AG09319 (cell line): ENCODE results near the gene ZRSR2.

ENCODE experiments used
- DNase-seq: peaks from one replicate; pipeline ENCODE4 v3.0.0-alpha.2; 2010; ENCODE audit warnings: low read depth; ENCODE audit errors: extremely low read depth
- CTCF ChIP-seq: IDR thresholded peaks from 2 replicates; pipeline ENCODE4 v1.5.1; 2011; ENCODE audit warnings: low read depth, mild to moderate bottlenecking, inconsistent platforms, low read length, moderate library complexity

ZRSR2 gene

GRCh38 chrX:15812192-15812938 lies 22.1 kb downstream of the ZRSR2 start:
- TF ChIP-seq CTCF = no peak
- DNase-seq = no peak

GRCh38 chrX:15813416-15813815 lies 23.1 kb downstream of the ZRSR2 start:
- no peak for DNase-seq
- TF ChIP-seq CTCF = no peak

- no peak for TF ChIP-seq CTCF
- DNase-seq = no peak
Observed at GRCh38 chrX:15814771-15815365, 24.6 kb downstream of the ZRSR2 start.

GRCh38 chrX:15815779-15816437 lies 25.6 kb downstream of the ZRSR2 start:
- peak; percentile 34 for TF ChIP-seq CTCF
- no peak for DNase-seq

GRCh38 chrX:15816438-15816809 lies 26.1 kb downstream of the ZRSR2 start:
- DNase-seq = no peak

GRCh38 chrX:15816886-15817285 lies 26.6 kb downstream of the ZRSR2 start:
- no peak for TF ChIP-seq CTCF
- DNase-seq = no peak

More at GRCh38 chrX:15816438-15816809, 26.1 kb downstream of the ZRSR2 start:
- no peak for TF ChIP-seq CTCF
